Mesenchymal stem cell (in vitro differentiated cells and primary cell): ENCODE measurements around the gene GLRB.

Experiments used
- DNase-seq: peaks from one replicate; pipeline ENCODE4 v3.0.0-alpha.2; 2013
- H2AFZ ChIP-seq: one replicate; pipeline ENCODE4 v1.6.1; 2013; ENCODE audit warnings: low read depth, mild to moderate bottlenecking, control low read depth, inconsistent platforms, low read length, moderate library complexity
- H2AK5ac ChIP-seq: 2 replicates; pipeline ENCODE4 v1.6.1; 2013; ENCODE audit warnings: low read length, moderate library complexity, mild to moderate bottlenecking, inconsistent platforms; ENCODE audit not compliant: severe bottlenecking
- H2BK120ac ChIP-seq: one replicate; pipeline ENCODE4 v1.6.1; 2013; ENCODE audit warnings: low read depth, mild to moderate bottlenecking, inconsistent platforms, low read length, moderate library complexity
- H2BK12ac ChIP-seq, 2 experiments: one replicate each; pipeline ENCODE4 v1.6.1; 2013; ENCODE audit warnings: inconsistent platforms in 2 of 2, low read length in 2 of 2, mild to moderate bottlenecking in 2 of 2, moderate library complexity in 2 of 2, control low read depth in 1 of 2
- H2BK15ac ChIP-seq: one replicate; pipeline ENCODE4 v1.6.1; 2013; ENCODE audit warnings: mild to moderate bottlenecking, low read depth, inconsistent platforms; ENCODE audit not compliant: poor library complexity, severe bottlenecking
- H2BK5ac ChIP-seq: 2 replicates; pipeline ENCODE4 v1.6.1; 2013; ENCODE audit warnings: low read depth, mild to moderate bottlenecking, low read length, control low read depth, inconsistent platforms; ENCODE audit not compliant: poor library complexity, severe bottlenecking
- H3K14ac ChIP-seq, 2 experiments: one replicate each; pipeline ENCODE4 v1.6.1; 2013; ENCODE audit warnings: inconsistent platforms in 2 of 2, low read length in 2 of 2, control low read depth in 1 of 2, mild to moderate bottlenecking in 1 of 2, moderate library complexity in 1 of 2
- H3K18ac ChIP-seq, 2 experiments: one replicate each; pipeline ENCODE4 v1.6.1; 2013; ENCODE audit warnings: inconsistent platforms in 2 of 2, low read length in 2 of 2, control low read depth in 1 of 2, low read depth in 1 of 2, mild to moderate bottlenecking in 1 of 2
- H3K23ac ChIP-seq, 2 experiments: one replicate each; pipeline ENCODE4 v1.6.1; 2013; ENCODE audit warnings: inconsistent platforms in 2 of 2, low read length in 2 of 2, mild to moderate bottlenecking in 2 of 2, moderate library complexity in 2 of 2, control low read depth in 1 of 2
- H3K27ac ChIP-seq: 2 replicates; pipeline ENCODE4 v1.5.1; 2013; ENCODE audit warnings: mild to moderate bottlenecking, moderate library complexity, low read length, control low read depth, inconsistent platforms; ENCODE audit not compliant: poor library complexity, severe bottlenecking
- H3K27me3 ChIP-seq, 2 experiments: 2 replicates each; pipeline versions ENCODE4 v1.6.1 to v1.7.0; 2013; ENCODE audit warnings: low read length in 2 of 2, mild to moderate bottlenecking in 2 of 2, moderate library complexity in 2 of 2, control low read depth in 1 of 2, inconsistent platforms in 1 of 2; ENCODE audit not compliant: control insufficient read depth in 1 of 2, insufficient read depth in 1 of 2
- H3K36me3 ChIP-seq, 2 experiments: 2 replicates each; pipeline versions ENCODE4 v1.6.1 to v1.7.0; 2013; ENCODE audit warnings: low read length in 2 of 2, control low read depth in 1 of 2, inconsistent platforms in 1 of 2, low read depth in 1 of 2, mild to moderate bottlenecking in 1 of 2; ENCODE audit not compliant: insufficient read depth in 2 of 2, control insufficient read depth in 1 of 2
- H3K4ac ChIP-seq, 2 experiments: one replicate each; pipeline ENCODE4 v1.6.1; 2013; ENCODE audit warnings: inconsistent platforms in 2 of 2, low read length in 2 of 2, mild to moderate bottlenecking in 2 of 2, moderate library complexity in 2 of 2, control low read depth in 1 of 2, low read depth in 1 of 2
- H3K4me1 ChIP-seq: 2 replicates; pipeline ENCODE4 v1.6.1; 2013; ENCODE audit warnings: low read depth, low read length, control low read depth; ENCODE audit not compliant: control insufficient read depth, insufficient read depth
- H3K4me2 ChIP-seq: 2 replicates; pipeline ENCODE4 v1.6.1; 2013; ENCODE audit warnings: low read length, mild to moderate bottlenecking, inconsistent platforms; ENCODE audit not compliant: poor library complexity, severe bottlenecking
- H3K4me3 ChIP-seq, 2 experiments: 2 replicates each; pipeline versions ENCODE4 v1.5.1 to v1.7.0; 2013; ENCODE audit warnings: low read length in 2 of 2, mild to moderate bottlenecking in 2 of 2, control low read depth in 1 of 2, low read depth in 1 of 2; ENCODE audit not compliant: insufficient read depth in 1 of 2
- H3K79me1 ChIP-seq: replicated peaks from 2 replicates; pipeline ENCODE4 v1.6.1; 2013; ENCODE audit warnings: mild to moderate bottlenecking, control low read depth, low read length, inconsistent platforms; ENCODE audit not compliant: poor library complexity, severe bottlenecking
- H3K9ac ChIP-seq: 2 replicates; pipeline ENCODE4 v1.7.0; 2013; ENCODE audit warnings: mild to moderate bottlenecking, low read length, moderate library complexity
- H3K9me3 ChIP-seq: 2 replicates; pipeline ENCODE4 v1.7.0; 2013; ENCODE audit warnings: mild to moderate bottlenecking, low read length; ENCODE audit not compliant: control insufficient read depth
- H4K8ac ChIP-seq: one replicate; pipeline ENCODE4 v1.6.1; 2013; ENCODE audit warnings: inconsistent platforms, mild to moderate bottlenecking, low read length, moderate library complexity
- H4K91ac ChIP-seq: one replicate; pipeline ENCODE4 v1.6.1; 2013; ENCODE audit warnings: mild to moderate bottlenecking, low read length, inconsistent platforms
- WGBS: methylation state at CpG from one replicate; pipeline ENCODE4 v1.1.7; 2013; ENCODE audit warnings: mixed read lengths; 5-methylcytosine and 5-hydroxymethylcytosine counted together

Gene GLRB

DNA sequence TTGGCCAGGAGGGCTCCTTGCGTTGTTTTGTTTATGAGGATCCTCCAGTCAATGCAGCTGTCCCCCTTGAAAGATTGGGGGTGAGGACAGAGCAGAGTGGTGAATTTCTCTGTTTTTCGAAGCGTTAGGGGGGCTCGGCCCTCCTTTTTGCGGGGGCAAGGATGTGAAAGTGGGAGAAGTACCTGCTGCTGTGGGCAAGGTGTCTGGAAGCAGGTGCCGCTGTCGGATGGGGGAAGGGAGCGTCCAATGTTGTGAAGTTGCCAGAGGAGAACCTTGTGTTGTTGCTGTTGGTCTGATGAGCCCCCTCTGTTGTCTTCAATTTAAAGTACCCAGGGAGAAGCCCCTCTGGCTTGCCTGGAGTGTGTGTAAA is 613 bp downstream of the GLRB start:
- Histone ChIP-seq H3K18ac (peak overlapping the region in 1 of 2 experiments; percentile 63), H3K14ac (no peak overlapping the region), H2AFZ (peak overlapping the region; percentile 39), H4K91ac (no peak overlapping the region), H2AK5ac (no peak overlapping the region), H3K79me1 (peaks cover 4% of the 10 kb centered on the region), H3K4ac (no peak overlapping the region), H3K4me1 (peaks cover 2% of the 10 kb centered on the region), H2BK12ac (no peak overlapping the region), H3K27me3 (no peaks in the 10 kb centered on the region), H3K9ac (peak overlapping the region; percentile 79), H3K23ac (no peak overlapping the region), H3K4me2 (peak overlapping the region; percentile 80), H2BK15ac (no peak overlapping the region), H3K36me3 (no peaks in the 10 kb centered on the region), H2BK120ac (no peak overlapping the region), H3K9me3 (no peaks in the 10 kb centered on the region), H3K27ac (no peak overlapping the region), H3K4me3 (peak overlapping the region; percentile 76 to 83), H4K8ac (no peak overlapping the region), H2BK5ac (no peak overlapping the region)
- DNase-seq = no peak
- WGBS = 2% methylated on average over 8 of the region's 8 CpGs

GRCh38 chr4:157079441-157079840 is 3.5 kb downstream of the GLRB start:
- no peak overlapping the region for H3K4me2 ChIP-seq
- no peak overlapping the region for H2AFZ ChIP-seq
- H3K9ac ChIP-seq = no peak overlapping the region
- H2BK5ac ChIP-seq = no peak overlapping the region
- H4K91ac ChIP-seq = no peak overlapping the region
- H2AK5ac ChIP-seq = no peak overlapping the region
- H3K27me3 ChIP-seq = no peaks in the 10 kb centered on the region
- no peak overlapping the region for H3K27ac ChIP-seq
- H3K4me3 ChIP-seq = no peak overlapping the region
- no peaks in the 10 kb centered on the region for H3K9me3 ChIP-seq
- no peak overlapping the region for H4K8ac ChIP-seq
- no peak overlapping the region for H3K4ac ChIP-seq
- peaks cover 4% of the 10 kb centered on the region for H3K79me1 ChIP-seq
- H3K14ac ChIP-seq = no peak overlapping the region
- no peak overlapping the region for H3K23ac ChIP-seq
- H3K36me3 ChIP-seq = no peaks in the 10 kb centered on the region
- DNase-seq = no peak
- no peak overlapping the region for H2BK120ac ChIP-seq
- H3K18ac ChIP-seq = no peak overlapping the region
- peaks cover 2% of the 10 kb centered on the region for H3K4me1 ChIP-seq
- H2BK15ac ChIP-seq = no peak overlapping the region
- H2BK12ac ChIP-seq = no peak overlapping the region
- WGBS = 100% methylated on average over 1 of the region's 2 CpGs

- Histone ChIP-seq H2AFZ (no peak overlapping the region), H2BK12ac (no peak overlapping the region), H3K27ac (no peak overlapping the region), H3K14ac (no peak overlapping the region), H3K18ac (no peak overlapping the region), H3K79me1 (peaks cover 4% of the 10 kb centered on the region), H3K36me3 (no peaks in the 10 kb centered on the region), H3K4me3 (no peak overlapping the region), H4K8ac (no peak overlapping the region), H3K9ac (no peak overlapping the region), H3K4me1 (peaks cover 2% of the 10 kb centered on the region), H3K4me2 (no peak overlapping the region), H3K23ac (no peak overlapping the region), H2BK15ac (no peak overlapping the region), H3K9me3 (no peaks in the 10 kb centered on the region), H2AK5ac (no peak overlapping the region), H2BK120ac (no peak overlapping the region), H4K91ac (no peak overlapping the region), H3K27me3 (no peaks in the 10 kb centered on the region), H3K4ac (no peak overlapping the region), H2BK5ac (no peak overlapping the region)
- DNase-seq = peak; percentile 19
These were observed 4.7 kb downstream of the GLRB start for GRCh38 chr4:157080605-157081004.

GRCh38 chr4:157095716-157096115 is 19.8 kb downstream of the GLRB start:
- Histone ChIP-seq H3K9me3 (no peaks in the 10 kb centered on the region), H4K8ac (no peak overlapping the region), H3K18ac (no peak overlapping the region), H3K9ac (no peak overlapping the region), H3K4me1 (no peaks in the 10 kb centered on the region), H3K36me3 (no peaks in the 10 kb centered on the region), H3K79me1 (no peaks in the 10 kb centered on the region), H3K4ac (no peak overlapping the region), H3K4me3 (no peak overlapping the region), H2AK5ac (no peak overlapping the region), H4K91ac (no peak overlapping the region), H3K14ac (no peak overlapping the region), H2BK15ac (no peak overlapping the region), H2BK5ac (no peak overlapping the region), H2BK12ac (no peak overlapping the region), H2AFZ (no peak overlapping the region), H3K23ac (no peak overlapping the region), H2BK120ac (no peak overlapping the region), H3K27me3 (no peaks in the 10 kb centered on the region), H3K27ac (no peak overlapping the region), H3K4me2 (no peak overlapping the region)
- no peak for DNase-seq
- WGBS = 70% methylated on average over 2 of the region's 2 CpGs
